CD4-positive, alpha-beta T cell treated with Interleukin-4 for 4 hours (primary cell): ENCODE data around the gene PLA2G5.
A peak's percentile ranks its signal among the peaks of the same experiment; 100 is the strongest.
"Not testable (repeated sequence)": the region's sequence is repeated elsewhere in the genome, so short reads cannot be mapped to it uniquely, and the experiment has no call there.

Source experiments
- DNase-seq: peaks from one replicate; pipeline ENCODE4 v3.0.0-alpha.2; 2020

Gene PLA2G5

GRCh38 chr1:20069874-20070273 lies at the start of gene PLA2G5:
Gene PLA2G5 (plus strand): TSS chr1:20070194. CDS start chr1:20084831, 14,637 bp downstream.
- DNase-seq, result no peak

- DNase-seq, result no peak
Measured at GRCh38 chr1:20028125-20028524, 41.9 kb upstream of the PLA2G5 start.

- DNase-seq, result no peak
Measured at GRCh38 chr1:20028726-20029125, 41.3 kb upstream of the PLA2G5 start.

- no peak for DNase-seq
Measured at GRCh38 chr1:20029178-20029912, 40.6 kb upstream of the PLA2G5 start.

- DNase-seq, result not testable (repeated sequence)
Measured at GRCh38 chr1:20030436-20031151, 39.4 kb upstream of the PLA2G5 start.

- no peak for DNase-seq
Measured at GRCh38 chr1:20031161-20031560, 38.8 kb upstream of the PLA2G5 start.

GRCh38 chr1:20031836-20032235 lies 38.2 kb upstream of the PLA2G5 start:
- no peak for DNase-seq

GRCh38 chr1:20032425-20032824 lies 37.6 kb upstream of the PLA2G5 start:
- no peak for DNase-seq

- no peak for DNase-seq
Measured at GRCh38 chr1:20033420-20033819, 36.6 kb upstream of the PLA2G5 start.

- DNase-seq, result no peak
Measured at GRCh38 chr1:20035114-20035513, 34.9 kb upstream of the PLA2G5 start.

GRCh38 chr1:20037877-20038276 lies 32.1 kb upstream of the PLA2G5 start:
- DNase-seq, result no peak

- no peak for DNase-seq
Measured at GRCh38 chr1:20047096-20047495, 22.9 kb upstream of the PLA2G5 start.

- DNase-seq, result no peak
Measured at GRCh38 chr1:20048563-20048962, 21.4 kb upstream of the PLA2G5 start.

- not testable (repeated sequence) for DNase-seq
Measured at GRCh38 chr1:20049056-20049798, 20.8 kb upstream of the PLA2G5 start.

- DNase-seq, result no peak
Measured at GRCh38 chr1:20051218-20051829, 18.7 kb upstream of the PLA2G5 start.

- no peak for DNase-seq
Measured at GRCh38 chr1:20052386-20052785, 17.6 kb upstream of the PLA2G5 start.

- DNase-seq, result no peak
Measured at GRCh38 chr1:20057886-20058420, 12.0 kb upstream of the PLA2G5 start.

GRCh38 chr1:20058531-20058930 lies 11.5 kb upstream of the PLA2G5 start:
- peak; percentile 32 for DNase-seq

GRCh38 chr1:20059847-20060246 lies 10.1 kb upstream of the PLA2G5 start:
- no peak for DNase-seq

- DNase-seq, result not testable (repeated sequence)
Measured at GRCh38 chr1:20060791-20061190, 9.2 kb upstream of the PLA2G5 start.

- no peak for DNase-seq
Measured at GRCh38 chr1:20061866-20062265, 8.1 kb upstream of the PLA2G5 start.

GRCh38 chr1:20063861-20064292 lies 6.1 kb upstream of the PLA2G5 start:
- DNase-seq, result no peak

- DNase-seq, result no peak
Measured at GRCh38 chr1:20068722-20069121, 1.3 kb upstream of the PLA2G5 start.
